Stimulated activated CD8-positive, alpha-beta memory T cell treated with anti-CD3 and anti-CD28 coated beads, Interleukin-4, amount 100 ng/mL, for 24 hours (primary cell): Measurements from ENCODE around the gene RBP3.

Experiments
- DNase-seq: peaks from one replicate; pipeline ENCODE4 v3.0.0-alpha.2; 2020; ENCODE audit warnings: low read depth

Gene RBP3

DNA sequence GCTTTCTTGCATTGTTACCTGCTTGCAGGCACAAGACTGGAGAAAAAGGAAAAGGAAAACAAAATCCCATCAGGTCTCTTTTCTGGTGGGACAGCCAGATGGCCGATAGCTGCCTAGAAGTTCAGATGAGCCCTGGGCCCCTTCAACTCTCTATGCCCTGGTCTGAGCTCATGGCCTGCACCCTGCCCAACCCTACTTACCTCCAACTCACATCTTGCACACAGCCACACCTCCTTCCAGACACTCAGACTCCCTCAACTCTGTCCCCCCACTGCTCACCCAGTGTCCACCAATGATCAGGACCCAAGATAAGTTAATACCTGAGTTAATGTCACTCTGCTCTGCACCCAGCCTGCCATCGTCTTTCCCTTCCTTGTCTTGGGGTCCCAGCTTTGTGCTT, 10.9 kb downstream of the RBP3 start:
- DNase-seq = no peak

DNA sequence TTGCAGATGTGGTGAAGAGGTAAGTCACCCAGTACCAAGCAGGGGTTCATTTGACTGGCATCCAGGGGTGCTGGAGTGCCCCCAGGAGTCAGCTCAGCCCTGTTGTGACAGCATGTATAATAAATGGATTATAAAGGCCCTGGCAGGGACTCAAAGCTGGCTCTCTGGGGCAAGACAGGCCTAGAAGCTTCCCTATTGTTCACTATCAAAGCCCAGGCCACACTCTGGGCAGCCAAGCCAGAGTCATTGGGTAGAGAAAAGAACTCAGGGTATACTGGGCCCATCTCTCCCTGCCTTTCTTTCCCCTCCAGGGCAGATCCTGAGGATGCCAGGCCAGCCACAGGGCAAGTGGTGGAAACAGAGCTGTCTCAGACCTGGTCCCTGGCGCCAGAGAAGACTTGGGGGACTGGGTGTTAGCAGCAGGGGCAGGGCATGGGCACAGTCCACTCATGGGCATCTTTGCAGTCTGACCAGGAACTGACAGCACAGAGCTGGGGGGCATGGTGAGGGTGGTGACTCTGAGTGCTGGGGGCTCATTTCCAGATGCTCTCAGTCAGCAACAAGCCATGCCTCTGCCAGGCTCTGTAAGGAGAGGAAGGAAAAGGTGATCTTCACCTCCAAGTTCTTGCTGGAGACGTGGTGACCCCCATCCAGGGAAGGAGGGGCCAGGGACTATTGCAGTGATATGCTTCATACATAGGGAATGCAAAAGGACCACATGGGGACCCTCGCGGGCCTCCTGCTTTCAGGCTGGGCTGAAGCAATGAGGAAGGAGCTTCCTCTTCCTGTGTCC, 11.7 kb downstream of the RBP3 start:
- DNase-seq = no peak

DNA sequence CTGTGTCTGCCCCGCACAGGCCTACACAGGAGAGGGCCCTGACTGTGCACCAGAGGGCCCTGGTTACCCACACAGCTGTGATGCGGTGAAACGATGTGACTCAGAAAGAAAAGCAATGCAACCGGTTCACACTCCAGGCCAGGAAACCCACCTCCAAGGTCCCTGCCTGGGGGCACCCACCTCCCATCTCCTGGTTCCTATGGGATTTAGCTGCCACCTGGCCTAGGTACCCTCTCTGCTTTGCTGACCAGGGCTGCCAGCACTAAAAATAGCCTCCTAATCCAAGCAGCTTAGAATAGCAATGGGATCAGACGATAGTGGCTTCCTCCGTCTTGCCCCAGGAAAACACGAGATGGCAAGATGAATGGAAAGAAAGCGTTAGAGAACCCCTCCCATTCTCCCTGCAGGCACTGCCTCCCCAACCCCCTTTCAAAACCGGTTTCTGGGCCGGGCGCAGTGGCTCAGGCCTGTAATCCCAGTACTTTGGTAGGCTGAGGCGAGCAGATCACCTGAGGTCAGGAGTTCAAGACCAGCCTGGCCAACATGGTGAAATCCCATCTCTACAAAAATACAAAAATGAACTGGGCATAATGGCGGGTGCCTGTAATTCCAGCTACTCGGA, 12.4 kb downstream of the RBP3 start:
- no peak for DNase-seq

DNA sequence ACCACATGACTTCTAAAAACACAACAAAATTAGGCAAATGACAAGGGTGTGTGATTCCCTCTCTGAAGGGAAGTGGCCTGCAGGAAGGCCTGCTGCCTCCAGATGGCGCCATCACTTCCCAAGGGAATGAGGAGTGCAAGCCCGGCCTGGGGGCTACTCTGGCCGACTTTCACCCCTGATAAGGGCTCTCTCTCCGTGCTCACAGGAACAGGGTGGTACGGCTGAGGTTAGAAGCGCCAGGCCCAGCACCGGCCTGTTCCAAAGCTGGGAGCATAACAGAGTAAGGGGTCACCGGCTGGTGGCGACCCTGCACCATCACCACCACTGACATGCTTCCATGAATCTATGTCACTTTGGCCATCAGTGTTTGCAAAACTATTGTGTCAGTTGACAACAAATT, 13.1 kb downstream of the RBP3 start:
- DNase-seq = no peak

DNA sequence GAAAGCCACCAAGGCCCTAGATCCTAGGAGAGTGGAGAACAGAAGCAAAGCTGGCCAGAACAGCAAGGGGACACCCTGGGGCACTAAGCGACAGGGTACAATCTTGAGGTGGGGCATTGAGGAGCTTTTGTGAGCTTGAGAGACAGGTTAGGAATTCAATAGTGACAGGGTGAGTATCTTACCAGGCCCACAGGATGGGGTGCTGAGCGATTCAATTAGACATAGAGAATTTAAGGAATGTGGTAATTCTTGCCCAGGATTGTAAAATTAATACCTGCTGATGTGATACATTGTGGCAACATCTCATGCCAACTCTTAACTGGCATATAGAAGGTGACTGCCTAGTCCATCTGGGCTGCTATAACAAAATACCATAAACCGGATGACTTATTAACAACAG, 14.0 kb downstream of the RBP3 start:
- DNase-seq = no peak

DNA sequence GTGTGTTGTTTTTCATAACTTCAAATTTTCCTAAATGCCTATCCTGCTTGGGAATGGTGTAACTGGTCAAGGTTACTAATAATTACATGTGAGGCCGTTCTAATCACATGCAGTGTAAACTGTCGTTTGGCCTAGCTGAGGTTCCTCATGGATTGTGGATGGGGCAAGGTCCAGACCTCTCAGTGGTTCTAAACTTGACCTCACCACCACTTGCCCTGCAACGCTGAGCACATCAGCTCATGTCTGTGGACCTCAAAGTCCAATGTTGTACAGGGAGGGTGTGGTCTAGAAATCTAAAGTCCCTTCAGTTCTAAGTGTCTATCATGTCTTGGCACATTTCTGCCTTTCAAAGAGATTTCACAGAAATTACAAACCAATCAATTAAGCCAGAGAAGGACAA, 15.6 kb downstream of the RBP3 start:
- DNase-seq = no peak

DNA sequence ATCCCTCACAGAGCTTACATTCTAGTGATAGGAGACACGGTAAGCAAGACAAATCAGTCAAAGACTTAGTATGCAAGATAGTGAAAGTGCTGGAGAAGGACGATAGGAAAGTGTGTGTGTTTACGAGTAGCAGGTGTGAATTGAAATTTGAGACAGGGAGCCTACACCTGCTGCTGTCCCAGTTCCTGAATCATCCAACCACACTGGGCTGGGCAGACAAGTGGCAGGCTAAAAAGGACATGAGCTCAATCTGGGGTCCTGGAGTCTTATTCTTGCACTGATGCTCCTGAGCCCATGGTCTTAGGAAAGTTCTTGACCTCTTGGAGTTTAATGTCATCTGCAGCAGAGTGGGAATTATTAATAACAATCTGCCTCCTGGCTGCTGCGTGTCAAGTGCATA, 16.2 kb downstream of the RBP3 start:
- no peak for DNase-seq

DNA sequence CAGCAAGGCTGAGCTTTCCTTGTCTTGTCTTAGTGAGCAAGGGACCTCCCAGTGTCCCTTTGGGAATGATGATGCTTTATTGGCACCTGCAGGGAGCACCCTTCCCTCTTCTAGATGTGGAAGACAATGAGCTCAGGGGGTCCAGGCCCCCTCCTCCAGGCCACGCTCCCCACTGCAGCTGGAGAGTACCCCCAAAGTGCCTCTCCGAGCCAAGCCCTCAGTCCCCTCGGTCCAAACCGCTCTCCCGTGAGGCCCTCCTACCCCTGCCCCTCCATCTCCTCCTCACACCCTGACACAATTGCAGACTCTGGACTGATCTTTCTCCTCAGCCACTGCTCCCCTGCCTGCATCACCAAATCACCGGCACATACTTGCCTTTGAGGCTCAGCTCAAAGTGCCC, 16.7 kb downstream of the RBP3 start:
- no peak for DNase-seq

DNA sequence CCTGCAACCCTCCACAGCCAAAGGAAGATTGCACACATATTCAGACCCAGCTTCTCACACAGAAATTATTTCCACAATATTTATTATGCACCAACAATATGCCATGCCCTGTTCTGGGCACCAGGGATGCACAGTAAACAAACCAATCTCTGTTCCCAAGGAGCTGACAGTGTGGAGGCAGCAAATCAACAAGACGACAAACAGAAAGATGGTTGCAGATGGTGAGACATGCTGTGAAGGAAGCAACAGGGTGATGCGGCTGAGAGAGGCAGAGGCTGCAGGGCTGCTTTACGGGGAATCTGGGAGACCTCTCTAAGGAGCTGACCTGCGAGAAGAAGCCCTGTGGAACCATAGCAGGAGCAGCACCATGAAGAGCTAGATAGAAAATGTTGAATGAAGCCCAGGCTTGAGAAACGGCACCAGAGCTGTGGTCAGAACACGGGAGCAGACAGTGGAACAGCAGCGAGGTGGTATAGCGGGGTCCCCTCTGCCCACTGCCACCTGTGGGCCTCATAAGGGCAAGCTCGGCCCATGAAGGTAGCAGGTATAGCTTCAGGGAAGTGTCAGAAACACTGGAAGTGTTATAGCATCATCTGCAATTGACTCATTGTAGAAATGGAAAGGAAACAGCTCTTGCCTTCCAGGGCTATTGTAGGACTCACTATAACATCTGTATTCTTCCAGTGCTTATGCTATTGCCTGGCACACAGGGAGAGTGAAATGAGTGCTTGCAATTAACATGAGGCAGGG, 17.4 kb downstream of the RBP3 start:
- DNase-seq = no peak

DNA sequence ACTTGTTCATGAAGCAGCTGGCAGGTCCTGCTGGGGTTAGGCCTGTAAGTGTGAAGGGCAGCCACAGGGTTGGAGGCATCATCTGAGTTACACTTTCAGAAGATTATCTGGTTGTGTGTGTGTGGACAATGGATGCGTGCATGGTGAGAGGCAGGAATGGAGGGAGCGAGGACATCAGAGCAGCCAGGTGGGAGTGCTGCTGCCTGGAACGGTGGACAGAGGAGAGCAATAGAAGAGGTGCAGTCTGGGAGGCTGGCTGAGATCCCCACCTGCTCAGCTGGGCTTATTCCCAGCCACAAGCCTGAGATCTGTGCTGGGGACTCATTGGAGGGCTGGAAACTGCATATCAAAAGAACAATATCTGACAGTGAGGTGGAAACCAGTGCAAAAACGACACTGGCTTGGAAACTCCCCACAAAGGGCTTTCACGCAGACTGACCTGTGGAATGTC, 18.0 kb downstream of the RBP3 start:
- DNase-seq = no peak

DNA sequence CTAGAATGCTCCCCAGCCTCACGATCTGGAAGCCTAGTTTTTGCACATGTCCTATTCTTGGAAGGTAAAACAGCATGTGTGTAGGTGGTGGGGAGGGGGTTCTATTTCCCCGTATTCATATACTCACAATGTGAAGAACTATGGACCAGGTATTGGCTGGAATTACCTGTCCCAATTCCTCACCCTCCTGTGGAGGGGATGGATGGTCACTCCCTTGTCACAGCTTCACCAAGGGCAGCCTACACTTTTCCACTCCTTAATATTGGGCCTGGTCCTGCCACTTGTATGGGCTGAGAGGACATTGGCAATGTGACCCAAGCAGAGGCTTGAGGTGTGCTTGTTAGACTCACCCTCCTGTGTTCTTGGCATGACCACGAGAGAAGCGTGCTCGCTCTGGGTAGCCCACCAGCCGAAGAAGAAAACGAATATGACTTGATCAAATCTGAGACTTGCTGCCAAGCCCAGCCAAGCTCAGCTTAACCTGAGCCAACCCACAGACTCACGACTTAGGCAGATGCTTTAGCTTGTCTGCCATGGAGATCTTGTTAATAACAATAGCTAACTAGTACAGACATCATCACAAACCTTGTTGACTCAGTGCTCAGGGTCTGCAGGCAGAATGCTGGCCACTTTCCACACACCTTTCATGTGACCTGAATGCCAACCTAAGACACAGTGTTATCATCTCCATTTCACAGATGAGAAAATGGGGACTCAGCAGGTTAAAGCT, 18.7 kb downstream of the RBP3 start:
- no peak for DNase-seq

DNA sequence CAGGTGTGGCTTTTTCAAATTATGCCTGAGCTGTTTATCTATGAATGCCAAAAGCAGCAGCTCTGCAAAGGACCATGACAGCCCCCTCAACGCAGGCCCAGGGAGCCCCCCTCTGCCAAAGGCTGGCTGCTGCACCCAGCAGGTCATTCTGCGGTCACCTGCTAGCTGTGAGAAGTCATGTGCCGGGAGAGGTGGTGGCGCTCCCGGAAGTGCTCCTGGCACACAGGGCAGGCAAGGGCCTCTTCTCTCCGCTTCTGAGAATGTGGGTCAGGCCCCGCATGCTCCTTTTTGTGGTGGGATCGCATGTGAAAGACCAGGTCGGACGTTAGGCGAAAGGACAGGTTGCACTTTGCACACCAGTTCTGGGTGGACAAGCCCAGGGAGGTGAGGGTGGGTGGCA, 19.5 kb downstream of the RBP3 start:
- DNase-seq = no peak

DNA sequence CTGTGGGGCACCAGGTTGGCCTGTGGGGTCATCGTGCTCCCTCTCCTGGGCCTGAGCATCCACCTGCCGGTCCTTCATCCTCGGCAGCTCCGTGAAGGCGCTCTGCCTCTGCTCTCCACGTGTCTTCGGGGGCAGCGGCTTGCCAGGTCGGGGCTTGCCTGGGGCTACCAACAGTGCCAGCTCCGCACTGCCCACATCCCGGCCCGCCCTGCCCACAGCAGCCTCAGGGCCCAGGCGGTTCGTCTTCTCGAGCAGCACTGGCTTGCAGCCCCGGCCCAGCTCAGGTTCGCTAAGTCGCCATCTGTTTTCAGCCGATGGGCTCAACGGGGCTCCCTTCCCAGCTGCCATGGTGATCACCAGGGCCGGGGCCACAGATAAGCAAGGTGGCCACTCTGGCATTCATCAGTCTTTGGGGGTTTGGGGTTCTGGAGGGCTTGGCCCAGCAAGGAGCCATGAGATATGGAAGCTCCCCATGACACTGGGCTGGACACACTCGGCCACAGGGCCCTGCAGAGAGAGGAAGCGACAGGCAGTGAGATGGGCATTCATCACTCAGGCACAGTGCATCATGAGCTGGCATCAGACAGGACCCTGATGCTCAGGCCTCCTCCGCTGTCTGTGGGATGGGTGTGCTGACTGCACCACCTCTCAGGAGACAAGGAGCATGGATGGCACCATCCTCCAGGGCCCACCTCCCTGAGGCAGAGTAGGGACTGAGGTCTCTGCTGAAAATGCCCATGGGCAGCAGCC, 20.4 kb downstream of the RBP3 start:
- DNase-seq = no peak

DNA sequence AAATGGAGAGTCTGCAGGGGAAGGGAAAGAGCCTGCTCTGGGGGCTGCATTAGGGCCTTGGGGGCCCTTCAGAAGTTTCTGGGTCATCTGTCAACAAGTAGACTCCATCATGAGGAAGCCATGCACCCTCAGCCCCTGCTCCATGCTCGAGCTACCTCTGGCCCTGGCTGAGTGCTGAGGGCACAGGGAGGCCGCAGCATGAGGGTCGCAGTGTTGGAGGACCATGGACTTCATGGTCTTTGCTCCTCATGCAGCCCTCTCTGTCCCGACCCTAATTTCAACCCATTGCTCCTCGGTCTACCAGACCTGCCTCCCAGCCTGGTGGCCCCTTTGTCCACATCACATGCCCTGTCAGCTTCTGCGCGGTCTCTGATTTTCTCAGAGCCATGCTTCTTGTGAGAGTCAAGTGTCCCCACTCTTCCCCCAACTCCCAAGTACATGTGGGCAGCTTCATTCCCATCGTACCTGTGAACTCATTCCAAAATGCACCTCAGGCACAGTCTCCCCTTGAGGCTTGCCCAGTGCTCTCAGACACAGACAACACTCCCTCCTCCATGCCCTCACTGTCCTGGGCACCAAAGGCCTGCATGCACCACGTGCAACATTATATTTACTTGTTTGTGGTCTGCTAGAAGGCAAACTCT, 21.2 kb downstream of the RBP3 start:
- no peak for DNase-seq

DNA sequence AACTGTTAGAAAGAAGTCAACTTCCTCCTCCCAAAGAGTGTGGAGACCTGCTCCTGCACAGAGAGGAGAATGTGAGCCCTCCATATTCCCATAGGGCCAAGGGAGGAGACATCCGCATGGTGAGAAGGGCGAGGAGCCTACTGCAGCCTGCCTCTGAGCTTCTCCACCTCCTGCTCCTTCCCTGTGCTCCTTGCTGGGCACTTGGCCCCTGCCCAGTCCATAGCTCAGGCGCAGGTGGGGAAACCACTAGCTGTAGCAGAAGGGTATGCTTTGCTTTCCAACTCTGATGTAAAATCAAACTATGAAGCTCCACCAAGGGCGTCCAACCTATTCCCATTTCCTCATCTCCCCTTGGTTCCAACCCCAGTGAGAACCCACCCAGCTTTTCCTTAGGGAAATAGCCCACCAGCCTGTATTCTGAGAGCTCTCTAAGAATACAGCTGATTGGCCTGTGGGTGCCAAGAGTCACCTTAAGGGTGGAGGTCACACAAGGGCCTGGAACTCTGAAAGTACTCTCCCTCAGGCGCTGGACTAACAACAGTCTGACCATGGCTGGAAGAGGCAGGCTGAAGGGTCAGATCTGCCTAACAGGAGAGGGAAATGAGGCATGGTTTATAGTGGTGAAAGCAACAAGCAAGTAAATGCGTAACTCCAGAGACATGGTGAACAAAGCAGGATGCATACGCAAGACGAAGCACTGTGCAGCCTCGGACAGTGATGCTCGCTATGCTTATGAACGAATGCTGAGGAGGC, 22.0 kb downstream of the RBP3 start:
- DNase-seq = no peak

DNA sequence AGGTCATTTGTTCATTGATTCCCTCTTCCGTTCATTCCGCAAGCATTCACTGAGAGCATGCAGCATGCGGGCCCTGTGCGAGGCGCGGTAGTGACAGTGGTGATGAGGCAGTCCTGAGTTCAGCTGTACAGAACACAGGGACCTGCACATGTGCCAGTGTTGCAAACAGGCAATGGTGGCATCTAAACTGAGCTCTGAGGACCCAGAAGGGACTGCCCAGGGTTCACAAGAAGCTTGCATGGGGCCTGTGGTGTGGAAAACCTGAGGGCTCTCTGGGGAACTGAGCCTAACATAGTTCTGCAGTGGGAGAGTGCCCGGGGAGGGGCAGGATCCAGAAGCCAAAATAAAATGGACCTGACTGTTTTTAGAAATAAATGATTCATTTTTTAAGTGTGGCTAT, 22.7 kb downstream of the RBP3 start:
- DNase-seq = no peak

DNA sequence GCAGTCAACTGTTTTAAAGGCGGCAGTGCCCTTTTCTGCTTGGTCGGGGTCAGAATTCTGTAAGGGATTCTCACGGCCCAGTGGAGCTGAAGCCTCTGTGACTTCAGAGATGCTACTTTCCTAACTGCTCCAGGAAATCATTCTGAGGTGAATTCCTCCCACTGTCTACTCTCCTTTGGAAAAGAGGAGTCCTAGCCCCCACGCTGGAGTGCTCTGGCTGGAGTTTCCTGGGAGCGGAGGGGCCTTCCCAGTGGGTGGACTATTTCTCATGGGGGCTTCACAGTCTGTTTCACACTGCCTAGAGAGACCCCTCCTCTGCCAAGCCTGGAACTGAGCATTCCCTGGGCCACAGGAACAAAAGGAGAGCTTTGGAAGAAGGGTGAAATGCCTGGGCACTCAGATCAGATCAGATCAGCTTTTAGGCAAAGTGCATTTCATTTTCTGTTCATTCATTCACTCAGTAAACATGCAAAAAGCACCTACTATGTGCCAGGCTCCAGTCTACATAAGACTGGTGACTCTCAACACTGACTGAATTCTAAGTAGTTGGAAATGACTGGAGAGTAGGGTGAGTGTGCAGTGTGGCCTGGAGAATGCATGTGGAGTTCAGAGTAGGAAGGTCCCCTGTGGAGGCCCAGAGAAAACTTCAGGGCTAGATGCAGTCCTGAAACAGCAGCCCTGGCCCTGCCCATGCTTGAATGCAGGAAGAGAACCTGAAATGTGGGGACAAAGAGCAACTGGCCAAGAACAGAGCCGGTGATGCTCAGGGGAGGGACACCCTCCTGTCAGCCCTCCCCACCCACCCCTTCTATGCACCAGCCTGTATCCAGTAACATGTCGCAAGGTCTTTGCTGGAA, 23.7 kb downstream of the RBP3 start:
- DNase-seq = no peak

DNA sequence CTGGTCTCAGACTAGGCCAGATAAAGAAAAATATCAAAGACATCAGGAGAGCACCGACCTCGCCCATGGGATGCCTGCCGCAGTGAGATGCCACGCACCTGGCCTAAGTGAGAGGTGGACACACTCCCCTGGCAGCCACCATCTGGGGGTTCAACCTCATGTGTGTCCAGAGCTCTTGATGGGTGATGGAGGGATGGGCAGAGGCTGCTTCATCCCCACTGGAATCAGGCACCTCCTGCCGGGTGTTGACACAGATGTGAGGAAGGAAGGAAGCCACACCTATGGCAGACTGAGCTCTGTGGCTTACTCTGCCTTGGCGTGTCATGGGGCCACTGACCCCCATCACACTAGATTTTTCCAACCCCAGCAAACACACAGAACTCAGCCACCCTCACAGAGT, 24.6 kb downstream of the RBP3 start:
- no peak for DNase-seq
